Prostate gland (tissue), 2 donors: ENCODE data around the gene LITAFD. TPM values are rescaled to one million over a fixed set of nuclear protein-coding genes. Genes with fewer than 3 reads are reported as not detected.
A peak's percentile ranks its signal among the peaks of the same experiment; 100 is the strongest.
"Not testable (repeated sequence)": the region's sequence is repeated elsewhere in the genome, so short reads cannot be mapped to it uniquely, and the experiment has no call there.

ENCODE experiments used
- DNase-seq: peaks from one replicate; pipeline ENCODE4 v3.0.0-alpha.2; 2019; ENCODE audit warnings: low spot score
- H3K27ac ChIP-seq, 2 donors: fragments of 200-600 bp; sonication (generic); 2 replicates each; pipeline ENCODE4 v1.5.1; 2017 to 2019
- H3K27me3 ChIP-seq: fragments of 200-600 bp; sonication (generic); replicated peaks from 2 replicates; pipeline ENCODE4 v1.5.1; 2019; ENCODE audit not compliant: insufficient read depth
- H3K36me3 ChIP-seq, 2 donors: fragments of 200-600 bp; sonication (generic); 1 replicate in 1 of 2; 2 replicates in 1 of 2; pipeline versions ENCODE4 v1.5.1 to v1.8.1; 2017 to 2019
- H3K4me1 ChIP-seq: fragments of 200-600 bp; sonication (generic); replicated peaks from 2 replicates; pipeline ENCODE4 v1.5.1; 2019
- H3K4me3 ChIP-seq, 2 donors: fragments of 200-600 bp; sonication (generic); 2 replicates each; pipeline ENCODE4 v1.5.1; 2017 to 2019
- H3K9me3 ChIP-seq: fragments of 200-600 bp; sonication (generic); 2 replicates; pipeline ENCODE4 v1.5.1; 2017
- CTCF ChIP-seq, 4 experiments: fragments of 200-600 bp in 2 of 4; fragments of 450-650 bp in 2 of 4; sonication (generic) in 2 of 4; IDR thresholded peaks; 1 replicate in 3 of 4; 2 replicates in 1 of 4; pipeline ENCODE4 v1.5.1; 2016 to 2019; ENCODE audit warnings: antibody characterized with exemption in 4 of 4, mild to moderate bottlenecking in 2 of 4, moderate library complexity in 2 of 4
- POLR2A ChIP-seq: fragments of 450-650 bp; IDR thresholded peaks from one replicate; pipeline ENCODE4 v1.6.1; 2016; ENCODE audit warnings: antibody characterized with exemption, mild to moderate bottlenecking
- POLR2AphosphoS5 ChIP-seq: sonication (generic); formaldehyde crosslinking; IDR thresholded peaks from one replicate; pipeline ENCODE4 v1.6.1; 2017; ENCODE audit warnings: antibody characterized with exemption
- WGBS: methylation state at CpG from one replicate; pipeline ENCODE4 v1.1.5; 2018; 5-methylcytosine and 5-hydroxymethylcytosine counted together
- intact Hi-C: fragments of 100-400 bp; cut with DNase I; formaldehyde crosslinking; loops from one replicate; pipeline ENCODE4 v1.14.2; 2022
- total RNA-seq, 2 donors: library from RNA; depleted of rRNA; stranded (reverse); fragments of >200 nt; gene quantifications; one replicate each; pipeline ENCODE4 v1.1.0, GENCODE V29; 2016

The LITAFD gene
- total RNA-seq, 2 donors from 2014 or later = 2.3 TPM; not detected in 1

DNA sequence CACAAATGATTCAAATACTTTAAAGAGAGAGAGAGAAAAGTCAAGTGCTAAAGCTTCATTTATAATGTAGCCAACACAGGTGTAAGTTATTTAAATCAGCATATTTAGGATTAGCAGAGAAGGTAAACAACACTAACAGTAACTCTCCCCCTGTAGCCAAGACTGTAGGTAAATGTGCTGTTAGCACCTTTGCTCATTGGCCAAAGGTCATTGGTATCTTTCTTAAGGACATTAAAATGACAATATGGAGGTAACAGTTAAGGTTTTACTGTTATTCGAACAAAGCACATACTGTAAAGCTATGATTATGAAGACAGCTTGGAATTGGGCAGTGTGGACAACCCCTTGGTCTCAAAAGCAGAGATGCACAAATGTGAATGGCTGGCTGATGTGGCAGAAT, 28.7 kb downstream of the LITAFD start:
- WGBS = 95% methylated on average over 1 of the region's 1 CpG
- Histone ChIP-seq H3K9me3 (no peaks in the 10 kb centered on the region), H3K4me3 (no peak overlapping the region), H3K36me3 (peaks cover 0 to 17% of the 10 kb centered on the region in 2 donors), H3K27ac (peak overlapping the region in 1 of 2 donors; percentile 22), H3K27me3 (no peaks in the 10 kb centered on the region), H3K4me1 (no peaks in the 10 kb centered on the region)
- intact Hi-C loops = no loop called here
- TF ChIP-seq POLR2A = no peak
- no peak for TF ChIP-seq CTCF (IDR thresholded peaks at IDR 0.05)
- no peak for DNase-seq

- WGBS = 98% methylated on average over 4 of the region's 4 CpGs
- Histone ChIP-seq H3K27ac (no peak overlapping the region), H3K4me1 (no peaks in the 10 kb centered on the region), H3K36me3 (peaks cover 0 to 14% of the 10 kb centered on the region in 2 donors), H3K27me3 (no peaks in the 10 kb centered on the region), H3K4me3 (no peak overlapping the region), H3K9me3 (no peaks in the 10 kb centered on the region)
- no peak for TF ChIP-seq CTCF (IDR thresholded peaks at IDR 0.05)
- no peak for TF ChIP-seq POLR2AphosphoS5
- no peak for TF ChIP-seq POLR2A
- intact Hi-C loops = no loop called here
- no peak for DNase-seq
Measured at GRCh38 chr16:8912793-8913192, 30.6 kb downstream of the LITAFD start.

GRCh38 chr16:8914098-8914497, 31.9 kb downstream of the LITAFD start:
- H3K9me3 ChIP-seq = no peaks in the 10 kb centered on the region
- H3K4me1 ChIP-seq = no peaks in the 10 kb centered on the region
- H3K27ac ChIP-seq = no peak overlapping the region
- TF ChIP-seq POLR2AphosphoS5 (no peak), CTCF (IDR thresholded peaks at IDR 0.05) (no peak), POLR2A (no peak)
- H3K27me3 ChIP-seq = no peaks in the 10 kb centered on the region
- 94% methylated on average over 3 of the region's 3 CpGs for WGBS
- no peak overlapping the region for H3K4me3 ChIP-seq
- DNase-seq = no peak
- intact Hi-C loops = no loop called here
- peaks cover 0 to 9% of the 10 kb centered on the region in 2 donors for H3K36me3 ChIP-seq

- peaks cover 6% of the 10 kb centered on the region for H3K4me1 ChIP-seq
- DNase-seq = no peak
- no peak for TF ChIP-seq POLR2A
- TF ChIP-seq CTCF (IDR thresholded peaks at IDR 0.05) = no peak
- TF ChIP-seq POLR2AphosphoS5 = peak; percentile 47
- H3K36me3 ChIP-seq = peaks cover 0 to 5% of the 10 kb centered on the region in 2 donors
- H3K4me3 ChIP-seq = no peak overlapping the region
- WGBS = 65% methylated on average over 7 of the region's 7 CpGs
- H3K27me3 ChIP-seq = no peaks in the 10 kb centered on the region
- no peak overlapping the region for H3K27ac ChIP-seq
- no peaks in the 10 kb centered on the region for H3K9me3 ChIP-seq
- intact Hi-C loops = no loop called here
Measured at GRCh38 chr16:8915722-8916301, 33.7 kb downstream of the LITAFD start.

GRCh38 chr16:8916541-8917225, 34.5 kb downstream of the LITAFD start:
- no peaks in the 10 kb centered on the region for H3K9me3 ChIP-seq
- peaks cover 0 to 5% of the 10 kb centered on the region in 2 donors for H3K36me3 ChIP-seq
- H3K4me3 ChIP-seq = no peak overlapping the region
- no peaks in the 10 kb centered on the region for H3K27me3 ChIP-seq
- H3K4me1 ChIP-seq = peaks cover 6% of the 10 kb centered on the region
- WGBS = 83% methylated on average over 5 of the region's 5 CpGs
- TF ChIP-seq POLR2AphosphoS5 (no peak), POLR2A (no peak), CTCF (IDR thresholded peaks at IDR 0.05) (no peak)
- no peak for DNase-seq
- no peak overlapping the region for H3K27ac ChIP-seq
- intact Hi-C loops = no loop called here

GRCh38 chr16:8917336-8917735, 35.2 kb downstream of the LITAFD start:
- 94% methylated on average over 10 of the region's 10 CpGs for WGBS
- H3K36me3 ChIP-seq, H3K4me3 ChIP-seq, H3K9me3 ChIP-seq, intact Hi-C loops, H3K27ac ChIP-seq, DNase-seq, H3K27me3 ChIP-seq, H3K4me1 ChIP-seq: not testable (repeated sequence)
